Measurements from ENCODE around the gene KIF5C.

The KIF5C gene

DNA sequence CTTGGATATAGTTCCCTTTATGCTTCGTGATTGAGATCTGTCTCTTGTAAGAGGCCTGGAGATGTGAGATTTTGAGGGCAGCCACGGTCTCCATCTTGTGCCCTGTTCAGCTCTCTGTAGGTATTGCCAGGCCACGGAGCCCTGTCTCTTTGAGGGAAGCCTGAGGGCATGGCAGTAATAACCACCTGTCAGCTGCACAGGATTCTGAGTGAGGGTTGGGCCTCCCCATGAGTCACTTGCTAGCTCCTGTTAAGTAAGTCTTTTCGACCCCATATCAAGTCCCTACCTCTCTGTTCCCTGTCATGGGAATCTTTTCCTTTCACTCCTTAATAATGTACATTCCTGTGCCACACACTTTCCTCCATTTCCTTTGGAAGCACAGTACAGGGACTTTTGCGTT, 183.9 kb downstream of the KIF5C start (continued):
- TF ChIP-seq, protein P1, sequence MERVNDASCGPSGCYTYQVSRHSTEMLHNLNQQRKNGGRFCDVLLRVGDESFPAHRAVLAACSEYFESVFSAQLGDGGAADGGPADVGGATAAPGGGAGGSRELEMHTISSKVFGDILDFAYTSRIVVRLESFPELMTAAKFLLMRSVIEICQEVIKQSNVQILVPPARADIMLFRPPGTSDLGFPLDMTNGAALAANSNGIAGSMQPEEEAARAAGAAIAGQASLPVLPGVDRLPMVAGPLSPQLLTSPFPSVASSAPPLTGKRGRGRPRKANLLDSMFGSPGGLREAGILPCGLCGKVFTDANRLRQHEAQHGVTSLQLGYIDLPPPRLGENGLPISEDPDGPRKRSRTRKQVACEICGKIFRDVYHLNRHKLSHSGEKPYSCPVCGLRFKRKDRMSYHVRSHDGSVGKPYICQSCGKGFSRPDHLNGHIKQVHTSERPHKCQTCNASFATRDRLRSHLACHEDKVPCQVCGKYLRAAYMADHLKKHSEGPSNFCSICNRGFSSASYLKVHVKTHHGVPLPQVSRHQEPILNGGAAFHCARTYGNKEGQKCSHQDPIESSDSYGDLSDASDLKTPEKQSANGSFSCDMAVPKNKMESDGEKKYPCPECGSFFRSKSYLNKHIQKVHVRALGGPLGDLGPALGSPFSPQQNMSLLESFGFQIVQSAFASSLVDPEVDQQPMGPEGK (CRISPR knock-in tag; IDR thresholded peaks at IDR 0.05; ENCODE audit: borderline replicate concordance) = no peak

DNA sequence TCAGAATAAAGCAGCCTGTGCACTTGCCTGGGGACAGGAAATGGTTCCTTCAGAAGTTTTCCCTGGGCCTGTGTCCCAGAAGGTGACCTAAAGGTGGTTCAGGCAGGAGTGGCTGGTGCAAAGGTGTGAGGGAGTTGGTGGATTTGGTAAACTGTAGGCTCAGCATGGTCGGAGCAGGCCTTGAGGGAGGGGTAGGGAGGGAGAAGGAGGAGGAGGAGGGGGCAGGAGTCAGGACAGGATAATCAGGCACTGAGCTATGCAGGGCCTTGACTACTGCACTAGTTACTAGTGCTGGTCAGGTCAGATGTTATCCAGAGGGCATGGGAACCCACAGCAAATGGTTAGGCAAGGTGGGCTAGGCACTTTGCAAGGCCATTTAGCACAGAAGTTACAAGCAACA, 184.8 kb downstream of the KIF5C start:
- no peak for TF ChIP-seq ZFP3 (CRISPR knock-in tag; IDR thresholded peaks at IDR 0.05)
- TF ChIP-seq, protein P1 (CRISPR knock-in tag; IDR thresholded peaks at IDR 0.05; ENCODE audit: borderline replicate concordance) = no peak
- TF ChIP-seq OSR1 (CRISPR knock-in tag; IDR thresholded peaks at IDR 0.05) = no peak
- no peak for TF ChIP-seq ZFP30 (CRISPR knock-in tag; IDR thresholded peaks at IDR 0.05)
- TF ChIP-seq, protein P2, sequence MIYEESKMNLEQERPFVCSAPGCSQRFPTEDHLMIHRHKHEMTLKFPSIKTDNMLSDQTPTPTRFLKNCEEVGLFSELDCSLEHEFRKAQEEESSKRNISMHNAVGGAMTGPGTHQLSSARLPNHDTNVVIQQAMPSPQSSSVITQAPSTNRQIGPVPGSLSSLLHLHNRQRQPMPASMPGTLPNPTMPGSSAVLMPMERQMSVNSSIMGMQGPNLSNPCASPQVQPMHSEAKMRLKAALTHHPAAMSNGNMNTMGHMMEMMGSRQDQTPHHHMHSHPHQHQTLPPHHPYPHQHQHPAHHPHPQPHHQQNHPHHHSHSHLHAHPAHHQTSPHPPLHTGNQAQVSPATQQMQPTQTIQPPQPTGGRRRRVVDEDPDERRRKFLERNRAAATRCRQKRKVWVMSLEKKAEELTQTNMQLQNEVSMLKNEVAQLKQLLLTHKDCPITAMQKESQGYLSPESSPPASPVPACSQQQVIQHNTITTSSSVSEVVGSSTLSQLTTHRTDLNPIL (CRISPR knock-in tag; IDR thresholded peaks at IDR 0.05; ENCODE audit: low read depth) = no peak
- TF ChIP-seq ESRRG (CRISPR knock-in tag; IDR thresholded peaks at IDR 0.05) = no peak
- no peak for TF ChIP-seq ARNTL (CRISPR knock-in tag; IDR thresholded peaks at IDR 0.05; ENCODE audit: borderline replicate concordance, low read depth)
- TF ChIP-seq ZNF565 (CRISPR knock-in tag; conservative IDR thresholded peaks at IDR 0.05; ENCODE audit: low read depth) = no peak
- no peak for TF ChIP-seq GLIS3 (CRISPR knock-in tag; IDR thresholded peaks at IDR 0.05)
- TF ChIP-seq ZNF8 (CRISPR knock-in tag; IDR thresholded peaks at IDR 0.05) = no peak
- no peak for TF ChIP-seq CSDC2 (CRISPR knock-in tag; IDR thresholded peaks at IDR 0.05)
- no peak for ATAC-seq

DNA sequence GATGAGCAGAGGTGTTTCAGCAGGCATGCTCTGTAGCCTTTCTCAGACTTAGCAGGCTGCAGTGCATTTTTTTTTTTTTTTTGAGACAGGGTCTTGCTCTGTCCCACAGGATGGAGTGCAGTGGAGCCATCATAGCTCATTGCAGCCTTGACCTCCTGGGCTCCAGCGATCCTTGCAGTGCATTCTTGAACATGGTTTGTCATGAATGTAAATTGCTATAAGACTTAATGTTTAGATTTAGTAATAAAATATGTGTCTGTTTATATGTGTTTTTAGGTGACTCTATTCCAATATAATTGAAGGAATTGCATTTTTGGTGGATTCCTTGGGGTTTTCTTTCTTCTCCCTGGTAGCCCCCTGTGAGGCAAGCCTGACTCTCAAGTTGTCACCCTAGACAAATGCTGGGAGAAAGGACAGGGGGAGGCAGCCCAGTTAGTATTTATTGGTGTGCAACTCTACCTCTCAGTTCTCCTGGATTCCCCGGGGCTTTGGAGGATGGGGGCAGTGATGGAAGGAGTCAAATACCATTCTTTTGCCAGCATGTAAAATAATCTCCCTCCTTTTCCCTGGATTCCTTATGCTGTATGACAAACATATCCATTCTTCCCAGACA, 186.2 kb downstream of the KIF5C start:
- no peak for ATAC-seq
- TF ChIP-seq ZNF70 (CRISPR knock-in tag; IDR thresholded peaks at IDR 0.05) (no peak), ZC3H10 (CRISPR knock-in tag; IDR thresholded peaks at IDR 0.05) (no peak), PPARA (CRISPR knock-in tag; IDR thresholded peaks at IDR 0.05; ENCODE audit: borderline replicate concordance) (no peak), ZFP30 (CRISPR knock-in tag; IDR thresholded peaks at IDR 0.05) (no peak)

DNA sequence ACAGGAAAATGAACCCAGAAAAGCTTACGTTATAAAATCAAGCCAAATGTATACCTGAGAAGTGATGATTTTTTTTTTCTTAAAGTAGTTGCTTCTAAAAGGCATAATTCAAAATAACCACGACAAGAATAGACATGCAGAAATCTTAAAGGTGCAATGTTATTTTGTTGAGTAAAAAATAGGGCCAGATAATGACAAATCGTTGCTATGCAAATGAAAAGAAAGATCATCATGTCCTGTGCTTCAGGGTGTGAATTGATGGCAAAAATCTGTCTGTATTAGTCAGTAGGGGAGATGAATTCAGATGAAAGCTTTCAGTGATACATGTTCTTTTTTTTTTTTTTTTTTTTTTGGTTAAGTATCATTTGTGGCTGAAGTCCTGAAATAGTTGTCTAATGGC, 187.5 kb downstream of the KIF5C start:
- no peak for ATAC-seq
- TF ChIP-seq ARNTL (CRISPR knock-in tag; IDR thresholded peaks at IDR 0.05; ENCODE audit: borderline replicate concordance, low read depth) = no peak
- TF ChIP-seq TOX (CRISPR knock-in tag; IDR thresholded peaks at IDR 0.05; ENCODE audit: borderline replicate concordance) = no peak
- no peak for TF ChIP-seq GLIS3 (CRISPR knock-in tag; IDR thresholded peaks at IDR 0.05)
- TF ChIP-seq, protein P3, sequence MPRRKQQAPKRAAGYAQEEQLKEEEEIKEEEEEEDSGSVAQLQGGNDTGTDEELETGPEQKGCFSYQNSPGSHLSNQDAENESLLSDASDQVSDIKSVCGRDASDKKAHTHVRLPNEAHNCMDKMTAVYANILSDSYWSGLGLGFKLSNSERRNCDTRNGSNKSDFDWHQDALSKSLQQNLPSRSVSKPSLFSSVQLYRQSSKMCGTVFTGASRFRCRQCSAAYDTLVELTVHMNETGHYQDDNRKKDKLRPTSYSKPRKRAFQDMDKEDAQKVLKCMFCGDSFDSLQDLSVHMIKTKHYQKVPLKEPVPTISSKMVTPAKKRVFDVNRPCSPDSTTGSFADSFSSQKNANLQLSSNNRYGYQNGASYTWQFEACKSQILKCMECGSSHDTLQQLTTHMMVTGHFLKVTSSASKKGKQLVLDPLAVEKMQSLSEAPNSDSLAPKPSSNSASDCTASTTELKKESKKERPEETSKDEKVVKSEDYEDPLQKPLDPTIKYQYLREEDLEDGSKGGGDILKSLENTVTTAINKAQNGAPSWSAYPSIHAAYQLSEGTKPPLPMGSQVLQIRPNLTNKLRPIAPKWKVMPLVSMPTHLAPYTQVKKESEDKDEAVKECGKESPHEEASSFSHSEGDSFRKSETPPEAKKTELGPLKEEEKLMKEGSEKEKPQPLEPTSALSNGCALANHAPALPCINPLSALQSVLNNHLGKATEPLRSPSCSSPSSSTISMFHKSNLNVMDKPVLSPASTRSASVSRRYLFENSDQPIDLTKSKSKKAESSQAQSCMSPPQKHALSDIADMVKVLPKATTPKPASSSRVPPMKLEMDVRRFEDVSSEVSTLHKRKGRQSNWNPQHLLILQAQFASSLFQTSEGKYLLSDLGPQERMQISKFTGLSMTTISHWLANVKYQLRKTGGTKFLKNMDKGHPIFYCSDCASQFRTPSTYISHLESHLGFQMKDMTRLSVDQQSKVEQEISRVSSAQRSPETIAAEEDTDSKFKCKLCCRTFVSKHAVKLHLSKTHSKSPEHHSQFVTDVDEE (CRISPR knock-in tag; IDR thresholded peaks at IDR 0.05) = no peak
- TF ChIP-seq TCF4 (CRISPR knock-in tag; IDR thresholded peaks at IDR 0.05; ENCODE audit: borderline replicate concordance) = no peak
- TF ChIP-seq ZNF70 (CRISPR knock-in tag; IDR thresholded peaks at IDR 0.05) = no peak
- TF ChIP-seq ZC3H10 (CRISPR knock-in tag; IDR thresholded peaks at IDR 0.05) = no peak
- no peak for TF ChIP-seq ESRRG (CRISPR knock-in tag; IDR thresholded peaks at IDR 0.05)

DNA sequence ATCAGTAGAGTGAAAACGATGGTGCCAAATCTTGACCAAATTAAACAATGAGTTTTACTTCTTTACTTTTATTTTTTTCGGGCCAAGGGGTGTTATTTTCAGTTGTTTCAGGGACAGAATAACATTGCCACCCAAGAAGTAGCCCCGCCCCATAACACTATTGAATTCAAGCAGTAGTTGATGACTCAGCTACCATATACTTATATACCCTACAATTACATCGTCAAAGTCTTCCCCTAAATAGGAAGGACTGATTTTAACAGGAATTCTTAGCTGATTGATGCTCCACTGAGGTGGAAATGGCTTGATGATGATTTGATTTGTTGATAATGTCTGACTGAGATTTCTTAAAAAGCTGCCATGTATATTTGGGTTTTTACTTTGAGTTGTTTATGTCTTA, 188.2 kb downstream of the KIF5C start:
- no peak for ATAC-seq
- TF ChIP-seq, protein P2 (CRISPR knock-in tag; IDR thresholded peaks at IDR 0.05; ENCODE audit: low read depth) = no peak
- TF ChIP-seq ISL1 (CRISPR knock-in tag; IDR thresholded peaks at IDR 0.05) (no peak), GLIS3 (CRISPR knock-in tag; IDR thresholded peaks at IDR 0.05) (no peak), BACH2 (CRISPR knock-in tag; IDR thresholded peaks at IDR 0.05; ENCODE audit: borderline replicate concordance) (no peak)
- TF ChIP-seq, protein P1 (CRISPR knock-in tag; IDR thresholded peaks at IDR 0.05; ENCODE audit: borderline replicate concordance) = no peak

Measured in SK-N-SH treated with all-trans-retinoic acid at 6 μM for 48 hours (cell line).